Epithelial cell of esophagus (primary cell): Measurements from ENCODE around the gene TMEM235.

ENCODE experiments used
- DNase-seq: peaks from one replicate; pipeline ENCODE4 v3.0.0; 2010; ENCODE audit warnings: low read depth
- H3K4me3 ChIP-seq: 2 replicates; pipeline ENCODE4 v1.5.1; 2011; ENCODE audit warnings: mild to moderate bottlenecking, low read length, control low read depth
- CTCF ChIP-seq: IDR thresholded peaks from 2 replicates; pipeline ENCODE4 v1.5.1; 2011; ENCODE audit warnings: low read depth, mild to moderate bottlenecking, low read length, control low read depth, inconsistent platforms; ENCODE audit not compliant: insufficient read depth; ENCODE audit errors: missing control alignments

TMEM235 gene

GRCh38 chr17:78205124-78205775 is 26.2 kb upstream of the TMEM235 start:
- no peak for TF ChIP-seq CTCF
- no peak for DNase-seq
- no peak overlapping the region for H3K4me3 ChIP-seq

GRCh38 chr17:78206298-78206697 is 25.1 kb upstream of the TMEM235 start:
- no peak for DNase-seq
- peak; percentile 9 for TF ChIP-seq CTCF
- H3K4me3 ChIP-seq, result no peak overlapping the region

- TF ChIP-seq CTCF, result no peak
- DNase-seq, result no peak
Measured at GRCh38 chr17:78208486-78208885, 22.9 kb upstream of the TMEM235 start.

GRCh38 chr17:78210111-78210510 is 21.3 kb upstream of the TMEM235 start:
- no peak overlapping the region for H3K4me3 ChIP-seq
- TF ChIP-seq CTCF, result no peak
- no peak for DNase-seq

More at GRCh38 chr17:78208486-78208885, 22.9 kb upstream of the TMEM235 start:
- H3K4me3 ChIP-seq, result no peak overlapping the region

GRCh38 chr17:78211032-78211431 is 20.4 kb upstream of the TMEM235 start:
- no peak overlapping the region for H3K4me3 ChIP-seq
- TF ChIP-seq CTCF, result no peak
- DNase-seq, result no peak

- no peak for TF ChIP-seq CTCF
- H3K4me3 ChIP-seq, result peak within 1 kb of the TSS; percentile 71
- peak; percentile 89 for DNase-seq
Measured at GRCh38 chr17:78214016-78214705, 17.3 kb upstream of the TMEM235 start, which contains the start of gene BIRC5. Gene BIRC5, plus strand, starts transcription at chr17:78214253. Its CDS starts 64 bp downstream, at chr17:78214317.

- DNase-seq, result no peak
- TF ChIP-seq CTCF, result no peak
- H3K4me3 ChIP-seq, result peak overlapping the region; percentile 71
Measured at GRCh38 chr17:78214706-78215061, 16.7 kb upstream of the TMEM235 start.
